ENCODE data around the gene SNX33. TPM values are rescaled to one million over a fixed set of nuclear protein-coding genes. Genes with fewer than 3 reads are reported as not detected.
"Not testable (repeated sequence)": the region's sequence is repeated elsewhere in the genome, so short reads cannot be mapped to it uniquely, and the experiment has no call there.

Gene SNX33
- total RNA-seq, 1 donor from 2014 or later, result 17.3 TPM

- Mint-ChIP-seq H3K4me3 (ENCODE audit: unreplicated experiment) (no peak overlapping the region), H3K27ac (ENCODE audit: unreplicated experiment) (no peak overlapping the region), H3K36me3 (ENCODE audit: low read depth, unreplicated experiment) (no peaks in the 10 kb centered on the region), H3K27me3 (ENCODE audit: unreplicated experiment) (peaks cover 21% of the 10 kb centered on the region), H3K4me1 (ENCODE audit: unreplicated experiment) (no peaks in the 10 kb centered on the region), H3K9me3 (ENCODE audit: unreplicated experiment) (no peaks in the 10 kb centered on the region)
- no peak for DNase-seq (ENCODE audit: low spot score)
- TF ChIP-seq CTCF (IDR thresholded peaks at IDR 0.05; ENCODE audit: unreplicated experiment), result no peak
These were observed 34.7 kb downstream of the SNX33 start for GRCh38 chr15:75682181-75683135.

- peak; percentile 81 for TF ChIP-seq CTCF (IDR thresholded peaks at IDR 0.05; ENCODE audit: unreplicated experiment)
- not testable (repeated sequence) for H3K4me1 Mint-ChIP-seq (ENCODE audit: unreplicated experiment); H3K27ac Mint-ChIP-seq (ENCODE audit: unreplicated experiment); H3K4me3 Mint-ChIP-seq (ENCODE audit: unreplicated experiment); H3K36me3 Mint-ChIP-seq (ENCODE audit: low read depth, unreplicated experiment); H3K9me3 Mint-ChIP-seq (ENCODE audit: unreplicated experiment)
- H3K27me3 Mint-ChIP-seq (ENCODE audit: unreplicated experiment), result peaks cover 18% of the 10 kb centered on the region
- DNase-seq (ENCODE audit: low spot score), result peak; percentile 80
These were observed 36.1 kb downstream of the SNX33 start for GRCh38 chr15:75683646-75684312.

GRCh38 chr15:75684648-75685047 lies 36.9 kb downstream of the SNX33 start:
- no peaks in the 10 kb centered on the region for H3K4me1 Mint-ChIP-seq (ENCODE audit: unreplicated experiment)
- peak overlapping the region; percentile 57 for H3K27ac Mint-ChIP-seq (ENCODE audit: unreplicated experiment)
- H3K36me3 Mint-ChIP-seq (ENCODE audit: low read depth, unreplicated experiment), result no peaks in the 10 kb centered on the region
- H3K27me3 Mint-ChIP-seq (ENCODE audit: unreplicated experiment), result peaks cover 13% of the 10 kb centered on the region
- no peaks in the 10 kb centered on the region for H3K9me3 Mint-ChIP-seq (ENCODE audit: unreplicated experiment)
- no peak for DNase-seq (ENCODE audit: low spot score)
- H3K4me3 Mint-ChIP-seq (ENCODE audit: unreplicated experiment), result peak overlapping the region; percentile 62
- no peak for TF ChIP-seq CTCF (IDR thresholded peaks at IDR 0.05; ENCODE audit: unreplicated experiment)

GRCh38 chr15:75685195-75685594 lies 37.5 kb downstream of the SNX33 start:
- no peak for TF ChIP-seq CTCF (IDR thresholded peaks at IDR 0.05; ENCODE audit: unreplicated experiment)
- no peak overlapping the region for H3K27ac Mint-ChIP-seq (ENCODE audit: unreplicated experiment)
- H3K36me3 Mint-ChIP-seq (ENCODE audit: low read depth, unreplicated experiment), result no peaks in the 10 kb centered on the region
- no peak overlapping the region for H3K4me3 Mint-ChIP-seq (ENCODE audit: unreplicated experiment)
- no peaks in the 10 kb centered on the region for H3K9me3 Mint-ChIP-seq (ENCODE audit: unreplicated experiment)
- no peak for DNase-seq (ENCODE audit: low spot score)
- H3K4me1 Mint-ChIP-seq (ENCODE audit: unreplicated experiment), result no peaks in the 10 kb centered on the region
- peaks cover 13% of the 10 kb centered on the region for H3K27me3 Mint-ChIP-seq (ENCODE audit: unreplicated experiment)

GRCh38 chr15:75686212-75686642 lies 38.5 kb downstream of the SNX33 start:
- not testable (repeated sequence) for H3K27ac Mint-ChIP-seq (ENCODE audit: unreplicated experiment); H3K4me1 Mint-ChIP-seq (ENCODE audit: unreplicated experiment); H3K9me3 Mint-ChIP-seq (ENCODE audit: unreplicated experiment); H3K36me3 Mint-ChIP-seq (ENCODE audit: low read depth, unreplicated experiment); H3K4me3 Mint-ChIP-seq (ENCODE audit: unreplicated experiment)
- DNase-seq (ENCODE audit: low spot score), result peak; percentile 99
- TF ChIP-seq CTCF (IDR thresholded peaks at IDR 0.05; ENCODE audit: unreplicated experiment), result peak; percentile 71
- peaks cover 12% of the 10 kb centered on the region for H3K27me3 Mint-ChIP-seq (ENCODE audit: unreplicated experiment)

All from endothelial cell (in vitro differentiated cells).